Nephron progenitor cell (in vitro differentiated cells): ENCODE data around the gene GRM5.

Experiments used
- DNase-seq: peaks from one replicate; pipeline ENCODE4 v3.0.0; 2021
- H3K27ac Mint-ChIP-seq: 2 replicates; pipeline ENCODE4 v1.8.0; 2021; ENCODE audit warnings: mild to moderate bottlenecking, moderate library complexity, mixed read lengths
- H3K27me3 Mint-ChIP-seq: 2 replicates; pipeline ENCODE4 v1.8.0; 2021; ENCODE audit warnings: mild to moderate bottlenecking, low read depth, mixed read lengths; ENCODE audit not compliant: poor library complexity
- H3K36me3 Mint-ChIP-seq: 2 replicates; pipeline ENCODE4 v1.8.0; 2021; ENCODE audit warnings: low read depth, mixed read lengths
- H3K4me1 Mint-ChIP-seq: 2 replicates; pipeline ENCODE4 v1.8.0; 2021; ENCODE audit warnings: mixed read lengths
- H3K4me3 Mint-ChIP-seq: 2 replicates; pipeline ENCODE4 v1.8.0; 2021; ENCODE audit warnings: mild to moderate bottlenecking, moderate library complexity, mixed read lengths
- H3K9me3 Mint-ChIP-seq: 2 replicates; pipeline ENCODE4 v1.8.0; 2021; ENCODE audit warnings: mild to moderate bottlenecking, moderate library complexity, mixed read lengths
- CTCF ChIP-seq: fragments of 200-600 bp; sonication (generic); IDR thresholded peaks from 2 replicates; pipeline ENCODE4 v1.5.0; 2021; ENCODE audit warnings: antibody characterized with exemption

GRM5 gene

GRCh38 chr11:88531831-88532230, 534.0 kb downstream of the GRM5 start:
- Mint-ChIP-seq H3K4me3 (no peak overlapping the region), H3K27me3 (no peaks in the 10 kb centered on the region), H3K27ac (no peak overlapping the region), H3K36me3 (no peaks in the 10 kb centered on the region), H3K4me1 (no peaks in the 10 kb centered on the region), H3K9me3 (no peaks in the 10 kb centered on the region)
- TF ChIP-seq CTCF, result no peak
- no peak for DNase-seq

- no peak for DNase-seq
- H3K27ac Mint-ChIP-seq, result no peak overlapping the region
- no peaks in the 10 kb centered on the region for H3K9me3 Mint-ChIP-seq
- no peak overlapping the region for H3K4me3 Mint-ChIP-seq
- no peaks in the 10 kb centered on the region for H3K4me1 Mint-ChIP-seq
- TF ChIP-seq CTCF, result no peak
- H3K27me3 Mint-ChIP-seq, result no peaks in the 10 kb centered on the region
- H3K36me3 Mint-ChIP-seq, result no peaks in the 10 kb centered on the region
These were observed 536.4 kb downstream of the GRM5 start for GRCh38 chr11:88529426-88529825.

- DNase-seq, result no peak
- Mint-ChIP-seq H3K27me3 (no peaks in the 10 kb centered on the region), H3K4me1 (no peaks in the 10 kb centered on the region), H3K36me3 (no peaks in the 10 kb centered on the region), H3K9me3 (no peaks in the 10 kb centered on the region), H3K4me3 (no peak overlapping the region), H3K27ac (no peak overlapping the region)
- no peak for TF ChIP-seq CTCF
These were observed 542.3 kb downstream of the GRM5 start for GRCh38 chr11:88523386-88524071.

- no peak overlapping the region for H3K27ac Mint-ChIP-seq
- H3K9me3 Mint-ChIP-seq, result no peaks in the 10 kb centered on the region
- H3K36me3 Mint-ChIP-seq, result no peaks in the 10 kb centered on the region
- DNase-seq, result no peak
- H3K27me3 Mint-ChIP-seq, result no peaks in the 10 kb centered on the region
- no peaks in the 10 kb centered on the region for H3K4me1 Mint-ChIP-seq
- TF ChIP-seq CTCF, result no peak
- no peak overlapping the region for H3K4me3 Mint-ChIP-seq
These were observed 543.0 kb downstream of the GRM5 start for GRCh38 chr11:88522624-88523385.

GRCh38 chr11:88521799-88522201, 544.0 kb downstream of the GRM5 start:
- Mint-ChIP-seq H3K9me3 (no peaks in the 10 kb centered on the region), H3K4me1 (no peaks in the 10 kb centered on the region), H3K27me3 (no peaks in the 10 kb centered on the region), H3K27ac (no peak overlapping the region), H3K36me3 (no peaks in the 10 kb centered on the region), H3K4me3 (no peak overlapping the region)
- no peak for DNase-seq
- TF ChIP-seq CTCF, result no peak

GRCh38 chr11:88521399-88521798, 544.4 kb downstream of the GRM5 start:
- H3K4me1 Mint-ChIP-seq, result no peaks in the 10 kb centered on the region
- H3K4me3 Mint-ChIP-seq, result no peak overlapping the region
- no peaks in the 10 kb centered on the region for H3K36me3 Mint-ChIP-seq
- no peaks in the 10 kb centered on the region for H3K9me3 Mint-ChIP-seq
- DNase-seq, result no peak
- no peak for TF ChIP-seq CTCF
- no peak overlapping the region for H3K27ac Mint-ChIP-seq
- no peaks in the 10 kb centered on the region for H3K27me3 Mint-ChIP-seq
